Left hindlimb (tissue), 1 donor: ENCODE measurements around the gene ERGIC1.
"Not testable (repeated sequence)": the region's sequence is repeated elsewhere in the genome, so short reads cannot be mapped to it uniquely, and the experiment has no call there.

Source experiments
- DNase-seq: peaks from one replicate; pipeline ENCODE4 v3.0.0-alpha.2; 2018

The ERGIC1 gene

DNA sequence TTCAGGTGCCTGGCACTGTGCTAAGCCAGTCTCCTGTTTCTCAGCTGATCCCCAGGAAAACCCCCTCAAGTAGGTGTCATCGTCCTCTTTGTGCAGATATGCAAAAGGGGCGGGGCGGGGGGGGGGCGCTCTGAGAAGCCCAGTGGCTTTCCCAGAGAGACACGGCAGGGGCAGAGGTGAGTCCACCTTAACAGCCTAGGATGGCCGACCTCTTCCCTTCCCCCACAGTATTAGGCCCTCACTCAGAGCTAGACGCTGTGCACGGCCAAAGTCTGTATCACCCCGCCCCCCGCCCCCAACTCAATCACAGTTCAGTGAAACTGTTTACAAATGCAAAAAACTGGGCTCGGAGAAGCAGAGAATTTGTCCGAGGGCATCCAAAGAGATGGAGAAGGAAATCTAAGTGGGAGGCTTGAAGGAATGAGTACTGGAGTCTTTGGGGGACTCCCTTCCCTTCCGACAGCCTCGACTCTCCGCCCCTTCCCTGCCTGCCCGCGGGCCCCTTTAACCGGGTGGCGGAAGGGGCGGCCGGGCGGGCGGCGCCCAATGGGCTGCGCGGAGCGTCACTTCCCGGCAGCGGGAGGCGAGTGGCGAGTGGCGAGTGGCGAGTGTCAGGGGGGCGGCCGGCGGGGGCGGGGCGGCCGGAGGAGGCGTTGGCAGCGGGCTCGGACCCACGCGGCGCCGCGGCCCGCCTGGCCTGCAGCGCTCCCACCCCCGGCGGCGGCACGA lies at the start of gene ERGIC1:
TSS of gene ERGIC1 (plus strand) at position 566 of the 729 bp plus-strand sequence. CDS start at position 729, 163 bp downstream.
- peak; percentile 86 for DNase-seq

DNA sequence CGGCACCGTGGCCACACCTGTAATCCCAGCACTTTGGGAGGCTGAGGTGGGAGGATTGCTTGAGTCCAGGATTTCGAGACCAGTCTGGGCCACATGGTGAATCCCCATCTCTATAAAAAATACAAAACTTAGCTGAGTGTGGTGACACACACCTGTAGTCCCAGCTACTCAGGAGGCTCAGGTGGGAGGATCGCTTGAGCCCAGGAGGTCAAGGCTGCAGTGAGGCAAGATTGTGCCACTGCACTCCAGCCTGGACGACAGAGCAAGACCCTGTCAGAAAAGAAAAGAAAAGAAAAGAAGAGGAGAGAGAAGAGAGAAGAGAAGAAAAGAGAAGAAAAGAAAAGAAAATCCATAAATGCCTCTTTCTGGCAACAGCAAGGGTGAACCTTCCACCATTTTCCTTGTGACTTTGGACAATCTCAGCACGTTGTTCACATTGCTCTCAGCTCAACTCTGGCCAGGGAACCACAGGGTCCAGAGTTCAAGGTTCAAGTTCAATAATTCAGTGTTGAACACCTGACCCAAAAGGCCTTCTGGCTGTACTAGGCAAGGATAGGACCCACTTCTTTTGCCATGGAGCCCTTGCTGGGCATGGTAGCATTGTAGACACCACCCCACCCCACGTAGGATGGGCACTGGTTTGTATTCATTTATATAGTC lies 48.5 kb upstream of the ERGIC1 start:
- no peak for DNase-seq

- no peak for DNase-seq
Measured at GRCh38 chr5:172786736-172787462, 47.2 kb upstream of the ERGIC1 start.

DNA sequence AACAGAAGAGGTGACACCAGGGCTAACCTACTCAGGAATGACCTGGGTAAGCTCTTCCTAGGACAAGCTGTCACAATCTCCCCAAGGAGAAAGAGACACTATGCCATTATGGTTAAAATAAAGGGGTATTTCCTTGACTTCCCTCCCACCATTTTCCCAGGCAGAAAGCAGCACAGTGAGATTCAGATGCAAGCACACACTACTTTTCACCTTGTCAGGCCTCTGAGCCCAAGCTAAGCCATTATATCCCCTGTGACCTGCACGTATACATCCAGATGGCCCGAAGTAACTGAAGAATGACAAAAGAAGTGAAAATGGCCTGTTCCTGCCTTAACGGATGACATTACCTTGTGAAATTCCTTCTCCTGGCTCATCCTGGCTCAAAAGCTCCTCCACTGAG lies 46.5 kb upstream of the ERGIC1 start:
- not testable (repeated sequence) for DNase-seq

DNA sequence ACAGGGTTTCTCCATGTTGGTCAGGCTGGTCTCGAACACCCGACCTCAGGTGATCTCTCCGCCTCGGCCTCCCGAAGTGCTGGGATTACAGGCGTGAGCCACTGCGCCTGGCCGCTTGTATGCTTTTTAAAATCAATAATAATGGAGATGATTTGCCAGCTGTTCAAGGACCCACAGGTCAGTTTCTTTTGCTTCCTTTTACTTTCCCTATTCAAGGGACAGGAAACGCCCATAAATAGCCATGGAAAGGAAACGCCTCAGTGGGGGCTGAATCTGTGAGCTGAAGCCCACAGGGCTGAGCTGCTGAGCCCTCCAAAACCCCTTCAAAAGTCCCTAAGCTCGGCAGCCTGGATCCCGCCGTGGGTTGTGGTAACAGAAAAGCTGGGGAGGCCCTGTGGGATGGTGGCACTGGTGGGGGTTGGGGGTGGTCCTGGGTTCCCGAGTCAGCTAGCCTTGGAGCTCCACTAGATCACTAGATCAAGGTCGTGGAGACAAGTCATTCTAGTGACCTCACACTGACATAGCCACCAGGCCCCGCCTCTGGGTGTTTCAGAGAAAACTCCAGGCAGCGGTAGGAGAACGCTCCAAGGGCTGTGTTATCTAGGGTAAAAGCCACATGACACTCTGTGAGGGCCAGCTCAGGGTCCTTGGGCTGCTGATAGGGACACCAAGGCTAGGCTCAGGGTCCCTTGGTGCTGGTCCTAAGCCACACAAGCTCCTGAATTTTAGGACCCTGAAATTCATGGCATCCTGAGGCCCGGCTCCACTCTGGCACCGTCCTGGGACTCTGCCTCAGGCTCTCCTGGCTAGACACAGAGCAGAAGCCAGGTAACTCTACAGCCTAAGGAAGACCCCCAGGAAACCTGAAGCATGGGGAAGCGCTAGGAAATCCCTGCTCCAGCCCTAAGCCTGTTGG lies 45.0 kb upstream of the ERGIC1 start:
- no peak for DNase-seq

- DNase-seq, result no peak
Measured at GRCh38 chr5:172789687-172790495, 44.2 kb upstream of the ERGIC1 start.

- no peak for DNase-seq
Measured at GRCh38 chr5:172790496-172790889, 43.6 kb upstream of the ERGIC1 start.

- no peak for DNase-seq
Measured at GRCh38 chr5:172791286-172791685, 42.8 kb upstream of the ERGIC1 start.

DNA sequence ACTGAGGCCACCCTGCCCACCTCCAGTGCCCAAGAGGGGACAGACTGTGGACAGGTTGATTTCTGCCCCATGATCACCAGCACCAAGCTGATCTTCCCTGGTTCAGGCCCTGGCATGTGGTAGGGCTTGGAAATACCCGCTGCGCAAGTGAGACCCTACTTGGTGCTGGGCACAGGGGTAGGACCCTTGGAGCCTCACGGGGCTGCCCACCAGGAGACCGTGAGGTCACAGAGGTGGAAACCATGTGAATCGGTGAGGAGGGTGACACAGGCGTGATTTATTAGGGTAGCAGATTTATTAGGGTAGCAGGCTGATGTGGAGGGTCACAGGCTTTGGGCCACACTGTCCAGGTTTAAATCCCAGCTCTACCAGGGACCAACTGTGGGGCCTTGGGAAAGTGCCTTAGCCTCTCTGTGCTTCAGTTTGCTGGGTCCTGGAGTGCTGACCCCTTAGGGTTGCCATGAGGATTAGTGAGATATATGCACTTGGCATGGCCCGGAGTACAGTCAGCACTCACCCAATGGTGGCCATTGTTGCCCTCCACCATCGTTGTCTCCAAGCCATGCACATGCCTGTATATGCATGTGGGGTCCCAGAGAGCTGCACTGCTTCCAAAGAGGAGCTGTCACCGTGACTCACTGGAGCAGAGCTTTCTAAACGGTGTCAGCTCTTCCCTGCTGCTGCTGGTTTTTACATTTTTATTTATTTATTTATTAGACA lies 42.2 kb upstream of the ERGIC1 start:
- no peak for DNase-seq

GRCh38 chr5:172792701-172793570 lies 41.1 kb upstream of the ERGIC1 start:
- no peak for DNase-seq

GRCh38 chr5:172793577-172794488 lies 40.2 kb upstream of the ERGIC1 start:
- DNase-seq, result no peak

GRCh38 chr5:172795318-172795977 lies 38.6 kb upstream of the ERGIC1 start:
- peak; percentile 98 for DNase-seq

- no peak for DNase-seq
Measured at GRCh38 chr5:172796306-172796705, 37.7 kb upstream of the ERGIC1 start.

GRCh38 chr5:172797771-172798191 lies 36.3 kb upstream of the ERGIC1 start:
- DNase-seq, result no peak

GRCh38 chr5:172798422-172799215 lies 35.4 kb upstream of the ERGIC1 start:
- no peak for DNase-seq

DNA sequence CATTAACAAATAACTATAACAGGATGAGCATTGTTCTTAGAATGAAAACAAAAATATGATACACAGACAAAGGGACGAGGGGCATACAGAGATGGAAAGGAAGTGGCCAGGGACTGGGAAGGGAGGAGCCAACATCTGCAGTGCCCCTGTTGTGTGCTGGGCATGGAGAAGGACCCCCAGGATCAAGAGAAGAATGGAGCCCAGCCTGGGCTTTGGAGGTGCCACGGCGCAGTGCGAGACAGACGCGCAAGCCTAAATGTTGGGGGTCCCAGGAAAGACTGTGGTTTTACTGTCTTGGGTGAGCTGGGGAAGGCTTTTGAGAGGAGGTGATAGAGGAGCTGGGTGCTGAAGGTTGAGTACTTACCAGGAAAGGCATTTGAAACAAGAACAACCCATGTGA lies 34.6 kb upstream of the ERGIC1 start:
- DNase-seq, result no peak

DNA sequence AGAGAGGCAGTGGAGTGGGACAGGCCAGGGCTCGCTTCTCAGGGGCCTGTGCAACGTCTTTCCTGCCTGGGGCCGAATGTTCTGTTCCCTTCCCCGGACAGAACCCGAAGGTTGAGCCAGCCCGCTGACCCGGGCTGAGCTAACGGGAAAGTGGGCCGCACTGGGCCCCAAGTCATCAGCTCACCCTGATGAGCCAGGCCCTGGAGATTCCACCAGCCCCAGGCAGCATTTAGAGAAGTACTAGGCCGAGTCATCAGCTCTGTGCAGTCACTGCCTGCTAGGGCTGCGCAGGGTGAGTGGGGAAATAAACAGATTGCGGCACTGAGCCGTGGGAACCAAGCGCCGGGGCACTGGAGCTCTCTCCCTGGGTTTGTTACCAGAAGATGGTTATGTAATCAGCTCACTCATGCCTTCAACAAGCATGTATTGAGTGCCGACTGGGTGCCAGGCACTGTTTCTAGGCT lies 33.9 kb upstream of the ERGIC1 start:
- no peak for DNase-seq
